ENCODE measurements around the gene SEC14L5.
"Not testable (repeated sequence)": the region's sequence is repeated elsewhere in the genome, so short reads cannot be mapped to it uniquely, and the experiment has no call there.

SEC14L5 gene

GRCh38 chr16:5041600-5042133, 83.5 kb downstream of the SEC14L5 start:
- DNase-seq (ENCODE audit: low read depth): no peak

- DNase-seq (ENCODE audit: low read depth): no peak
These were observed 84.5 kb downstream of the SEC14L5 start for GRCh38 chr16:5042574-5043171.

- DNase-seq (ENCODE audit: low read depth): no peak
These were observed 85.9 kb downstream of the SEC14L5 start for GRCh38 chr16:5044011-5044540.

- not testable (repeated sequence) for DNase-seq (ENCODE audit: low read depth)
These were observed 86.5 kb downstream of the SEC14L5 start for GRCh38 chr16:5044581-5044980.

GRCh38 chr16:5045499-5046115, 87.5 kb downstream of the SEC14L5 start:
- DNase-seq (ENCODE audit: low read depth): no peak

- no peak for DNase-seq (ENCODE audit: low read depth)
These were observed 88.8 kb downstream of the SEC14L5 start for GRCh38 chr16:5046914-5047313.

GRCh38 chr16:5054876-5055865, 97.0 kb downstream of the SEC14L5 start:
- no peak for DNase-seq (ENCODE audit: low read depth)

- DNase-seq (ENCODE audit: low read depth): peak; percentile 11
These were observed 98.2 kb downstream of the SEC14L5 start for GRCh38 chr16:5056352-5056751.

GRCh38 chr16:5058476-5058875, 100.3 kb downstream of the SEC14L5 start:
- no peak for DNase-seq (ENCODE audit: low read depth)

GRCh38 chr16:5059386-5060072, 101.4 kb downstream of the SEC14L5 start:
- DNase-seq (ENCODE audit: low read depth): no peak

GRCh38 chr16:5060073-5060641, 102.0 kb downstream of the SEC14L5 start:
- no peak for DNase-seq (ENCODE audit: low read depth)

GRCh38 chr16:5062051-5062450, 103.9 kb downstream of the SEC14L5 start:
- DNase-seq (ENCODE audit: low read depth): no peak

- no peak for DNase-seq (ENCODE audit: low read depth)
These were observed 104.9 kb downstream of the SEC14L5 start for GRCh38 chr16:5062790-5063765.

- DNase-seq (ENCODE audit: low read depth): no peak
These were observed 106.8 kb downstream of the SEC14L5 start for GRCh38 chr16:5064915-5065314.

GRCh38 chr16:5065326-5065725, 107.2 kb downstream of the SEC14L5 start:
- DNase-seq (ENCODE audit: low read depth): no peak

- no peak for DNase-seq (ENCODE audit: low read depth)
These were observed 107.7 kb downstream of the SEC14L5 start, which contains the start of gene C16orf89 for GRCh38 chr16:5065813-5066212. Gene C16orf89 (minus strand): TSS chr16:5065956. CDS start chr16:5065908, 48 bp downstream.

- DNase-seq (ENCODE audit: low read depth): no peak
These were observed 108.4 kb downstream of the SEC14L5 start for GRCh38 chr16:5066511-5066910.
